ENCODE results near the gene HVCN1. TPM values are rescaled to one million over a fixed set of nuclear protein-coding genes. Genes with fewer than 3 reads are reported as not detected.

The HVCN1 gene
- polyA plus RNA-seq, 2 donors: 1.3 to 1.4 TPM

DNA sequence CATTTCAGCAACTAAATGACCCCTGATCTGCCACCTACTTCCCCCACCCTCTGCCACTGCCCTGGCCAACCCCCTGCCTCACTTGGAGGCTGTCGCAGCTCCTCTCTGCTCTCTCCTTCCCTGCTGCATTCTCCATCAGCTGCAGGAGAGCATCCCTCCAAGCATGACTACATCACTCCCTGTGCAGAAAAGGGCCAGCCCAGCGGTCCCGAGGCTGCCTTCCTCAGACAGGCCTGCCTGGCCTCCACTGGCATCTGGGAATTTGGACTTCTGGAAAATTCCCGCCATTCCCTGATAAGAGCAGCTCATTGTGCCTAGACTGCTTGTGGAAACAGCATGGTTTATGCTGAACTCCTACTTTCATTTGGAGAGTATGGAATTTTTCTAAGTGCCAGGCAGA, 12.7 kb downstream of the HVCN1 start:
- H3K9me3 ChIP-seq (ENCODE audit: control insufficient read depth in 2 of 2, insufficient read depth in 1 of 2, low read depth in 1 of 2, low read length in 1 of 2): no peaks in the 10 kb centered on the region
- no peaks in the 10 kb centered on the region for H3K36me3 ChIP-seq (ENCODE audit: control insufficient read depth in 2 of 2, insufficient read depth in 2 of 2, low read length in 1 of 2)
- 90 to 92% methylated on average over 4 of the region's 4 CpGs for WGBS, 2 donors
- no peaks in the 10 kb centered on the region for H3K27me3 ChIP-seq (ENCODE audit: control insufficient read depth in 1 of 2, insufficient read depth in 2 of 2, low read length in 2 of 2)
- no peaks in the 10 kb centered on the region for H3K4me1 ChIP-seq (ENCODE audit: control insufficient read depth in 2 of 2, insufficient read depth in 2 of 2, low read length in 1 of 2)
- H3K4me3 ChIP-seq (ENCODE audit: low read depth in 1 of 2, low read length in 2 of 2): no peak overlapping the region
- no peak overlapping the region for H3K27ac ChIP-seq (ENCODE audit: low read depth in 2 of 2, low read length in 1 of 2)

DNA sequence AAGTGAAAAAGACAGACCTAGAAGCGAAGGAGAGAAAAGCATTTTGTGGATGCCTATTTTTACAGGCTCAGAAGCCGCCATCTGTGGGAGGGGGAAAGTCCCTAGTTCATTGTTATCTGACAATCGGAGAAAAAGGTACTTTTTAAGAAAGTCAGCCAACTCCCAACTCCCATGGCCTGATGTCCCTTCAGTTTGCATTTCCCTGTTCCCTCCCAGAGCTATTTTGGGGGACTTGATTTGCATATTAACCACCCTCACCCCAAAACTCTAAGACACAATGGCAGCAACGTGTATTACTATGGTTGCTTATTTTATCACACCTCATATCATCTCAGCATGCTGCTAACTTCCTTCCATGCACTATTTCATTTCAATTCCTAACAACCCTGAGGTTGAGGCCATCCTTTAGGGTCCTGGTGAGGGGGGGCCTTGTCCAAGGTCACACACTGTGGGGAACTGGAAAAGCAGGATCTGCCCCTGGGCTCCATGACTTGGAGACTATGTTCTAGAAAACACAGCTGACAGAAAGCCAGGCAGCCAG, 18.7 kb downstream of the HVCN1 start:
- H3K27ac ChIP-seq (ENCODE audit: low read depth in 2 of 2, low read length in 1 of 2): no peak overlapping the region
- H3K4me1 ChIP-seq (ENCODE audit: control insufficient read depth in 2 of 2, insufficient read depth in 2 of 2, low read length in 1 of 2): no peaks in the 10 kb centered on the region
- WGBS, 2 donors: 44 to 47% methylated on average over 4 of the region's 4 CpGs
- no peak overlapping the region for H3K4me3 ChIP-seq (ENCODE audit: low read depth in 1 of 2, low read length in 2 of 2)
- H3K27me3 ChIP-seq (ENCODE audit: control insufficient read depth in 1 of 2, insufficient read depth in 2 of 2, low read length in 2 of 2): no peaks in the 10 kb centered on the region
- H3K36me3 ChIP-seq (ENCODE audit: control insufficient read depth in 2 of 2, insufficient read depth in 2 of 2, low read length in 1 of 2): no peaks in the 10 kb centered on the region
- no peaks in the 10 kb centered on the region for H3K9me3 ChIP-seq (ENCODE audit: control insufficient read depth in 2 of 2, insufficient read depth in 1 of 2, low read depth in 1 of 2, low read length in 1 of 2)

GRCh38 chr12:110669193-110669502, 19.8 kb downstream of the HVCN1 start:
- no peak overlapping the region for H3K27ac ChIP-seq (ENCODE audit: low read depth in 2 of 2, low read length in 1 of 2)
- no peaks in the 10 kb centered on the region for H3K36me3 ChIP-seq (ENCODE audit: control insufficient read depth in 2 of 2, insufficient read depth in 2 of 2, low read length in 1 of 2)
- no peaks in the 10 kb centered on the region for H3K9me3 ChIP-seq (ENCODE audit: control insufficient read depth in 2 of 2, insufficient read depth in 1 of 2, low read depth in 1 of 2, low read length in 1 of 2)
- H3K27me3 ChIP-seq (ENCODE audit: control insufficient read depth in 1 of 2, insufficient read depth in 2 of 2, low read length in 2 of 2): no peaks in the 10 kb centered on the region
- H3K4me3 ChIP-seq (ENCODE audit: low read depth in 1 of 2, low read length in 2 of 2): no peak overlapping the region
- 53 to 57% methylated on average over 5 of the region's 5 CpGs for WGBS, 2 donors
- H3K4me1 ChIP-seq (ENCODE audit: control insufficient read depth in 2 of 2, insufficient read depth in 2 of 2, low read length in 1 of 2): no peaks in the 10 kb centered on the region

DNA sequence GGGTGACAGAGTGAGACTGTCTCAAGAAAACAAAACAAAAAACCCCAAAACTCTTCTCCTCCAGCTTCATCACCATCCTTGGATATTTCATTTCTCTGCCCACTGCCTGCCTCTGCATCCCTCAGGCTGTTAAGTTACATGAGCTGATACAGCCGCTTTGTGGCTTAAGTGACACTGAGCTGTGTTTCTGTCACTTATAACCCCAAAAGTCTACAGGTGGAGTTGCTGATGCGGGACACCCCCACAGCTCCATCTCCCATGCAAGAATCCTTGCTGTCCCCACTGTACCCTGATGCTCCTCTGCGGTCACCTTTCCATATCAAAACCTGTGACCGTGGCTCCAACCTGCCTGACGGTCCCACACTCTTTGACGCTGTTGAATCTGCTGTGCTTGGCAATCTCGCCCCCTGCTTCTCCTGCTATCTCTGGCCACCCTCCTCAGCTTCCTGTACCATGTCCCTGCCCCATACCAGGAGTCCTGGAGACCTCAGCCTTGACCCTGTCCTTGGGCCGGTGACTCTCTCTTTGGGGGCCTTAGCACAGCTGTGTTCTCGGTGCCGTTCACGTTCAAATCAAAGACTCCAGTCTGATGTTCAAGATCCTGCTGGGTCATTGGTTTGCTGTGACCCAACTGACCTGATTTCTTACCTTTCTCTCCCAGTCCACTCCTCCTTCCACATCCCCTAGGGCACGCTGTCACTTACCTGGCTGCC, 20.3 kb downstream of the HVCN1 start:
- Histone ChIP-seq H3K4me1 (ENCODE audit: control insufficient read depth in 2 of 2, insufficient read depth in 2 of 2, low read length in 1 of 2) (no peaks in the 10 kb centered on the region), H3K9me3 (ENCODE audit: control insufficient read depth in 2 of 2, insufficient read depth in 1 of 2, low read depth in 1 of 2, low read length in 1 of 2) (no peaks in the 10 kb centered on the region), H3K27ac (ENCODE audit: low read depth in 2 of 2, low read length in 1 of 2) (no peak overlapping the region), H3K27me3 (ENCODE audit: control insufficient read depth in 1 of 2, insufficient read depth in 2 of 2, low read length in 2 of 2) (no peaks in the 10 kb centered on the region), H3K36me3 (ENCODE audit: control insufficient read depth in 2 of 2, insufficient read depth in 2 of 2, low read length in 1 of 2) (no peaks in the 10 kb centered on the region), H3K4me3 (ENCODE audit: low read depth in 1 of 2, low read length in 2 of 2) (no peak overlapping the region)
- 90 to 93% methylated on average over 12 of the region's 12 CpGs for WGBS, 2 donors

GRCh38 chr12:110667671-110668070, 21.2 kb downstream of the HVCN1 start:
- H3K27ac ChIP-seq (ENCODE audit: low read depth in 2 of 2, low read length in 1 of 2): no peak overlapping the region
- 91 to 93% methylated on average over 3 of the region's 3 CpGs for WGBS, 2 donors
- H3K36me3 ChIP-seq (ENCODE audit: control insufficient read depth in 2 of 2, insufficient read depth in 2 of 2, low read length in 1 of 2): no peaks in the 10 kb centered on the region
- no peaks in the 10 kb centered on the region for H3K4me1 ChIP-seq (ENCODE audit: control insufficient read depth in 2 of 2, insufficient read depth in 2 of 2, low read length in 1 of 2)
- no peaks in the 10 kb centered on the region for H3K9me3 ChIP-seq (ENCODE audit: control insufficient read depth in 2 of 2, insufficient read depth in 1 of 2, low read depth in 1 of 2, low read length in 1 of 2)
- no peaks in the 10 kb centered on the region for H3K27me3 ChIP-seq (ENCODE audit: control insufficient read depth in 1 of 2, insufficient read depth in 2 of 2, low read length in 2 of 2)
- H3K4me3 ChIP-seq (ENCODE audit: low read depth in 1 of 2, low read length in 2 of 2): no peak overlapping the region

GRCh38 chr12:110666892-110667291, 22.0 kb downstream of the HVCN1 start:
- no peaks in the 10 kb centered on the region for H3K27me3 ChIP-seq (ENCODE audit: control insufficient read depth in 1 of 2, insufficient read depth in 2 of 2, low read length in 2 of 2)
- no peak overlapping the region for H3K27ac ChIP-seq (ENCODE audit: low read depth in 2 of 2, low read length in 1 of 2)
- no peaks in the 10 kb centered on the region for H3K36me3 ChIP-seq (ENCODE audit: control insufficient read depth in 2 of 2, insufficient read depth in 2 of 2, low read length in 1 of 2)
- no peaks in the 10 kb centered on the region for H3K4me1 ChIP-seq (ENCODE audit: control insufficient read depth in 2 of 2, insufficient read depth in 2 of 2, low read length in 1 of 2)
- WGBS, 2 donors: 92 to 97% methylated on average over 6 of the region's 6 CpGs
- H3K4me3 ChIP-seq (ENCODE audit: low read depth in 1 of 2, low read length in 2 of 2): no peak overlapping the region
- no peaks in the 10 kb centered on the region for H3K9me3 ChIP-seq (ENCODE audit: control insufficient read depth in 2 of 2, insufficient read depth in 1 of 2, low read depth in 1 of 2, low read length in 1 of 2)

DNA sequence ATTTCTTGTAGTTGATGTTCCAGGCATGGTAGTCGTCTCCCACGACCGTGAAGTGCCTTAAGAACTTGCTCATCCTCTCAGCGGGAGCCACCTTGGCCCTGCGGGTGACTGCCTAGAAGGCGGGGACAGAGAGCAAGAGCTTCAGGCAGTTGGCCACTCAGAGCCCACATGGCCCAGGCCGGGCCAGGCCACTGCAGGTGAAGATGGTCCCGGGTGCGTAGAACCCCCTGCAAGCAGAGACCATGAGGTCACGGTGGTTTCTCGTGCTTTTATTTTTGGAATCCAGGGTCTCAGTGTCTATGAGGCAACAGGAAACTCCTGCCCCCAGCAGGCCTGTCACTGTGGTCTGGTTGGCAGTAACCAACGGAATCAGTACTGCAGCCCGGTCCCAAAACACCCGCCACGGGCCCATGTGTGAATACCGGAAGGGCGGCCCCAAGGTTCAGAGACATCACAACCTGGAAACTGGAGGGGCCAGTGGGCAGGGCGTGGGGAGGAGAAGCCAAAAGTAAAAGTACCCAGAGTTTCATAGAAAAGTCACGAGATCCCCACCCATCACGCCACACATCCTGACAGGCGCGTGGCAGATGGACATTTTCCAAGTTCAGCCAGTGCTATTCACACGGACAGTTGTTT, 27.5 kb downstream of the HVCN1 start:
- no peaks in the 10 kb centered on the region for H3K36me3 ChIP-seq (ENCODE audit: control insufficient read depth in 2 of 2, insufficient read depth in 2 of 2, low read length in 1 of 2)
- no peaks in the 10 kb centered on the region for H3K9me3 ChIP-seq (ENCODE audit: control insufficient read depth in 2 of 2, insufficient read depth in 1 of 2, low read depth in 1 of 2, low read length in 1 of 2)
- no peaks in the 10 kb centered on the region for H3K27me3 ChIP-seq (ENCODE audit: control insufficient read depth in 1 of 2, insufficient read depth in 2 of 2, low read length in 2 of 2)
- no peak overlapping the region for H3K27ac ChIP-seq (ENCODE audit: low read depth in 2 of 2, low read length in 1 of 2)
- H3K4me3 ChIP-seq (ENCODE audit: low read depth in 1 of 2, low read length in 2 of 2): no peak overlapping the region
- H3K4me1 ChIP-seq (ENCODE audit: control insufficient read depth in 2 of 2, insufficient read depth in 2 of 2, low read length in 1 of 2): no peaks in the 10 kb centered on the region
- 70 to 74% methylated on average over 23 of the region's 23 CpGs for WGBS, 2 donors

DNA sequence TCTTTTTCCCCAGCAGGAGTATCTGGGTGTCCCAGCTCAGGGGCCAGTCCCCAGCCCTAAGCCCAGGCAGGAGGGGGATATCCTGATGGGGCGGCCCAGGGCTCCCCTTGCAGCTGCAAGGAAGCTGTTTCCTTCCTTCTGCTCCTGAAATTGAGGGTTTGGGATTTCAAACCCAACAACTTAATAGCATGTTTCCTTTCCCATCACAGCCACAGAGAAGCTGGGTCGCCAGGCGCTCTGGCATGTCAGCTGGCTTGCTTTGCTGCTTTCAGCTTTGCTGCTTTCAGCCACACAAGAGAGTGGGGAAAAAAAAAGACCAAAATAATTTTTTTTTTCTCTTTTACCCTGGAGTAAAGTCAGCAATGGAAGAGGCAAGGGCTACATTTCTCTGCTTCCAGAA, 30.0 kb downstream of the HVCN1 start:
- WGBS, 2 donors: 79% methylated on average over 3 of the region's 3 CpGs

GRCh38 chr12:110658242-110658641, 30.7 kb downstream of the HVCN1 start:
- H3K9me3 ChIP-seq (ENCODE audit: control insufficient read depth in 2 of 2, insufficient read depth in 1 of 2, low read depth in 1 of 2, low read length in 1 of 2): no peaks in the 10 kb centered on the region
- WGBS, 2 donors: 67 to 76% methylated on average over 9 of the region's 9 CpGs
- H3K4me1 ChIP-seq (ENCODE audit: control insufficient read depth in 2 of 2, insufficient read depth in 2 of 2, low read length in 1 of 2): no peaks in the 10 kb centered on the region
- no peaks in the 10 kb centered on the region for H3K27me3 ChIP-seq (ENCODE audit: control insufficient read depth in 1 of 2, insufficient read depth in 2 of 2, low read length in 2 of 2)
- no peaks in the 10 kb centered on the region for H3K36me3 ChIP-seq (ENCODE audit: control insufficient read depth in 2 of 2, insufficient read depth in 2 of 2, low read length in 1 of 2)
- no peak overlapping the region for H3K27ac ChIP-seq (ENCODE audit: low read depth in 2 of 2, low read length in 1 of 2)
- no peak overlapping the region for H3K4me3 ChIP-seq (ENCODE audit: low read depth in 1 of 2, low read length in 2 of 2)

More for the DNA sequence above, 30.0 kb downstream of the HVCN1 start:
- no peak overlapping the region for H3K27ac ChIP-seq (ENCODE audit: low read depth in 2 of 2, low read length in 1 of 2)
- no peaks in the 10 kb centered on the region for H3K36me3 ChIP-seq (ENCODE audit: control insufficient read depth in 2 of 2, insufficient read depth in 2 of 2, low read length in 1 of 2)
- no peaks in the 10 kb centered on the region for H3K27me3 ChIP-seq (ENCODE audit: control insufficient read depth in 1 of 2, insufficient read depth in 2 of 2, low read length in 2 of 2)
- no peaks in the 10 kb centered on the region for H3K4me1 ChIP-seq (ENCODE audit: control insufficient read depth in 2 of 2, insufficient read depth in 2 of 2, low read length in 1 of 2)
- no peak overlapping the region for H3K4me3 ChIP-seq (ENCODE audit: low read depth in 1 of 2, low read length in 2 of 2)
- no peaks in the 10 kb centered on the region for H3K9me3 ChIP-seq (ENCODE audit: control insufficient read depth in 2 of 2, insufficient read depth in 1 of 2, low read depth in 1 of 2, low read length in 1 of 2)

DNA sequence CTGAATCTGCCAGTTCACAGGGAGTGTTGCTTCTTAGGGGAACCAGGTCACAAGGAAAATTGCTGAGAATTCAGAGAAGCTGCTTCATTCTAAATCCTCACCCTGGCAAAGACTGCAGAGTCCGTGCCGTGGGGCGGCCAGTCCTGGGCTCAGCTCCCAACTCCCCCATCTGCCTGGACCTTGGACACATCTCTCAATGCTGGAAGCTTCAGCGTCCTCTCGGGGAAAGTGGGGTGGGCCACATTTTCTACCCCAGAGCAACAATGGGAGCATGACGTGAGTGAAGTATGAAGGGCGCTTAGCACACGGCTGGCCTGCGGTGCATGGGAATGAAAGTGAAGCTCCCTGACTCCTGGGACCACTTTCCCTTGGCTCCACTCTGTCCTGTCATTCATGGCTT, 31.2 kb downstream of the HVCN1 start:
- 78 to 80% methylated on average over 9 of the region's 9 CpGs for WGBS, 2 donors
- H3K27me3 ChIP-seq (ENCODE audit: control insufficient read depth in 1 of 2, insufficient read depth in 2 of 2, low read length in 2 of 2): no peaks in the 10 kb centered on the region
- no peaks in the 10 kb centered on the region for H3K36me3 ChIP-seq (ENCODE audit: control insufficient read depth in 2 of 2, insufficient read depth in 2 of 2, low read length in 1 of 2)
- no peaks in the 10 kb centered on the region for H3K4me1 ChIP-seq (ENCODE audit: control insufficient read depth in 2 of 2, insufficient read depth in 2 of 2, low read length in 1 of 2)
- no peaks in the 10 kb centered on the region for H3K9me3 ChIP-seq (ENCODE audit: control insufficient read depth in 2 of 2, insufficient read depth in 1 of 2, low read depth in 1 of 2, low read length in 1 of 2)
- no peak overlapping the region for H3K27ac ChIP-seq (ENCODE audit: low read depth in 2 of 2, low read length in 1 of 2)
- H3K4me3 ChIP-seq (ENCODE audit: low read depth in 1 of 2, low read length in 2 of 2): no peak overlapping the region
